Liver (tissue), 9 donors: ENCODE data around the gene KANSL2. TPM values are rescaled to one million over a fixed set of nuclear protein-coding genes. Genes with fewer than 3 reads are reported as not detected.

ENCODE experiments used
- DNase-seq: peaks from one replicate; pipeline ENCODE4 v3.0.0-alpha.2; 2017; ENCODE audit warnings: low spot score
- H3K27ac ChIP-seq, 2 donors: one replicate each; pipeline ENCODE4 v1.7.0; 2013; ENCODE audit warnings: inconsistent platforms in 2 of 2, low read length in 2 of 2, control low read depth in 1 of 2, low read depth in 1 of 2, mild to moderate bottlenecking in 1 of 2
- H3K27me3 ChIP-seq, 4 donors: one replicate each; pipeline versions ENCODE4 v1.6.1 to v1.7.0; 2013; ENCODE audit warnings: low read length in 3 of 4, inconsistent platforms in 1 of 4, mild to moderate bottlenecking in 1 of 4, moderate library complexity in 1 of 4; ENCODE audit not compliant: control insufficient read depth in 4 of 4, insufficient read depth in 4 of 4
- H3K36me3 ChIP-seq, 4 donors: one replicate each; pipeline versions ENCODE4 v1.6.1 to v1.7.0; 2013; ENCODE audit warnings: low read length in 3 of 4, mild to moderate bottlenecking in 3 of 4, low read depth in 1 of 4, moderate library complexity in 1 of 4; ENCODE audit not compliant: control insufficient read depth in 4 of 4, insufficient read depth in 3 of 4
- H3K4me1 ChIP-seq, 4 donors: one replicate each; pipeline versions ENCODE4 v1.6.1 to v1.7.0; 2013; ENCODE audit warnings: low read length in 3 of 4, mild to moderate bottlenecking in 3 of 4, moderate library complexity in 1 of 4; ENCODE audit not compliant: control insufficient read depth in 4 of 4, insufficient read depth in 4 of 4
- H3K4me3 ChIP-seq, 3 donors: one replicate each; pipeline versions ENCODE4 v1.6.1 to v1.7.0; 2013; ENCODE audit warnings: low read length in 3 of 3, control low read depth in 1 of 3, low read depth in 1 of 3, mild to moderate bottlenecking in 1 of 3
- H3K9ac ChIP-seq, 2 donors: one replicate each; pipeline ENCODE4 v1.7.0; 2013; ENCODE audit warnings: low read length in 2 of 2, mild to moderate bottlenecking in 2 of 2, moderate library complexity in 2 of 2, control low read depth in 1 of 2, low read depth in 1 of 2
- H3K9me3 ChIP-seq, 4 donors: one replicate each; pipeline versions ENCODE4 v1.6.1 to v1.7.0; 2013; ENCODE audit warnings: low read length in 3 of 4; ENCODE audit not compliant: control insufficient read depth in 4 of 4
- EGR1 ChIP-seq, 2 donors: IDR thresholded peaks; 2 replicates each; pipeline ENCODE4 v1.6.1; 2016 to 2018; ENCODE audit warnings: antibody characterized with exemption in 2 of 2, low read depth in 2 of 2
- FOXA1 ChIP-seq: IDR thresholded peaks from 2 replicates; pipeline ENCODE4 v1.6.1; 2016; ENCODE audit warnings: antibody characterized with exemption
- FOXA2 ChIP-seq: IDR thresholded peaks from 2 replicates; pipeline ENCODE4 v1.6.1; 2016; ENCODE audit warnings: antibody characterized with exemption
- GABPA ChIP-seq, 2 donors: IDR thresholded peaks in 1 of 2; conservative IDR thresholded peaks in 1 of 2; 2 replicates each; pipeline ENCODE4 v1.6.1; 2016; ENCODE audit warnings: antibody characterized with exemption in 2 of 2, mild to moderate bottlenecking in 1 of 2, moderate library complexity in 1 of 2
- HNF4A ChIP-seq, 2 donors: conservative IDR thresholded peaks; 2 replicates each; pipeline ENCODE4 v1.6.1; 2016; ENCODE audit warnings: antibody characterized with exemption in 2 of 2, mild to moderate bottlenecking in 2 of 2
- HNF4G ChIP-seq: IDR thresholded peaks from 2 replicates; pipeline ENCODE4 v1.6.1; 2016; ENCODE audit warnings: antibody characterized with exemption
- JUND ChIP-seq, 2 donors: IDR thresholded peaks; 2 replicates each; pipeline ENCODE4 v1.6.1; 2016; ENCODE audit warnings: antibody characterized with exemption in 2 of 2
- MAX ChIP-seq: IDR thresholded peaks from 2 replicates; pipeline ENCODE4 v1.6.1; 2016; ENCODE audit warnings: antibody characterized with exemption
- NR2F2 ChIP-seq: IDR thresholded peaks from 2 replicates; pipeline ENCODE4 v1.6.1; 2016; ENCODE audit warnings: antibody characterized with exemption
- RAD21 ChIP-seq, 2 donors: IDR thresholded peaks; 2 replicates each; pipeline ENCODE4 v1.6.1; 2016; ENCODE audit warnings: antibody characterized with exemption in 2 of 2, mild to moderate bottlenecking in 2 of 2
- REST ChIP-seq: IDR thresholded peaks from 2 replicates; pipeline ENCODE4 v1.6.1; 2016; ENCODE audit warnings: antibody characterized with exemption, mild to moderate bottlenecking
- RXRA ChIP-seq, 2 donors: IDR thresholded peaks; 2 replicates each; pipeline ENCODE4 v1.6.1; 2017 to 2018; ENCODE audit warnings: antibody characterized with exemption in 2 of 2, mild to moderate bottlenecking in 1 of 2
- SP1 ChIP-seq: IDR thresholded peaks from 2 replicates; pipeline ENCODE4 v1.6.1; 2018; ENCODE audit warnings: antibody characterized with exemption, mild to moderate bottlenecking
- TAF1 ChIP-seq: conservative IDR thresholded peaks from 2 replicates; pipeline ENCODE4 v1.6.1; 2016; ENCODE audit warnings: antibody characterized with exemption, mild to moderate bottlenecking
- YY1 ChIP-seq: IDR thresholded peaks from 2 replicates; pipeline ENCODE4 v1.6.1; 2016; ENCODE audit warnings: antibody characterized with exemption, mild to moderate bottlenecking
- ZBTB33 ChIP-seq: IDR thresholded peaks from 2 replicates; pipeline ENCODE4 v1.6.1; 2016; ENCODE audit warnings: antibody characterized with exemption
- polyA plus RNA-seq, 2 donors: library from polyadenylated mRNA; stranded (reverse) in 1 of 2; unstranded in 1 of 2; fragments of 200-250 nt in 1 of 2; fragments of >200 nt in 1 of 2; fragmentation: Nextera tagmentation in 1 of 2; extraction: Ambion mirVana in 1 of 2; gene quantifications; one replicate each; pipeline versions ENCODE4 v1.2.1 to v1.2.3, GENCODE V29; 2013 to 2015
- total RNA-seq, 2 donors: library from RNA; depleted of rRNA; stranded (reverse); fragments of >200 nt; gene quantifications; one replicate each; pipeline ENCODE4 v1.2.3, GENCODE V29; 2014
- TF ChIP-seq, protein P1 (sequence below): IDR thresholded peaks from 2 replicates; pipeline ENCODE4 v1.6.1; 2016; ENCODE audit warnings: antibody characterized with exemption
- TF ChIP-seq, protein P2 (sequence below): fragments of 150-350 bp; IDR thresholded peaks from 2 replicates; pipeline ENCODE4 v1.5.1; 2017; ENCODE audit warnings: improper control_type of control experiment, low read depth, low read length; ENCODE audit not compliant: missing input control
- donor health status: healthy.
- donor health status: healthy.
- donor health status: healthy.
- donor health status: healthy.
- donor health status: healthy.

Gene KANSL2
- total and polyA plus RNA-seq, 4 donors = 7.0 to 23.0 (median 14.8) TPM

DNA sequence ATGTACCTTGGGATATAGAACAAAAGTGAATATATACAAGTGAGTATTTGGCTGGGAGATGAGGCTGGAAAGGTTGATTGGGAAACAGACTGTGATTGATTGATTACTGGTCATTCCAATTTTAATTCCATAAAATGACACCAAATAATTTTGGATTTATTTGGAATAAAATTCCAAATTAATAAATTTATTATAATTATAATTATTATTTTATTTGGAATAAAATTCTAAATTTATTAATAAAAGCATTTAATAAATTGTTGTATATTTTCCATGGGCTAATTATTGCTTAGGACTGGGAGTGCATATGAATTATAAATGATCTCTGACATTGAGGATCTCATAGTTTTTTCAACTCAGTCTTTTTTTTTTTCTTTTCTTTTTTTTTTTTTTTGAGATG lies 51.7 kb downstream of the KANSL2 start:
- no peak for DNase-seq
- H3K27ac ChIP-seq = no peak overlapping the region
- no peak overlapping the region for H3K4me3 ChIP-seq
- H3K9me3 ChIP-seq = no peaks in the 10 kb centered on the region
- no peaks in the 10 kb centered on the region for H3K27me3 ChIP-seq
- no peak overlapping the region for H3K9ac ChIP-seq
- no peaks in the 10 kb centered on the region for H3K4me1 ChIP-seq
- TF ChIP-seq REST (no peak), GABPA (IDR thresholded peaks at IDR 0.05 in 1 of 2, conservative IDR thresholded peaks at IDR 0.05 in 1 of 2) (no peak), SP1 (no peak), JUND (IDR thresholded peaks at IDR 0.05) (no peak), HNF4A (conservative IDR thresholded peaks at IDR 0.05) (no peak), ZBTB33 (no peak), FOXA1 (no peak), TAF1 (no peak), RAD21 (IDR thresholded peaks at IDR 0.05) (no peak), HNF4G (no peak), FOXA2 (no peak), YY1 (no peak), NR2F2 (no peak), RXRA (IDR thresholded peaks at IDR 0.05) (no peak), MAX (no peak), EGR1 (IDR thresholded peaks at IDR 0.05; ENCODE audit: low read depth in 2 of 2) (no peak)
- TF ChIP-seq, protein P1, sequence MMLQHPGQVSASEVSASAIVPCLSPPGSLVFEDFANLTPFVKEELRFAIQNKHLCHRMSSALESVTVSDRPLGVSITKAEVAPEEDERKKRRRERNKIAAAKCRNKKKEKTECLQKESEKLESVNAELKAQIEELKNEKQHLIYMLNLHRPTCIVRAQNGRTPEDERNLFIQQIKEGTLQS = no peak
- TF ChIP-seq, protein P2, sequence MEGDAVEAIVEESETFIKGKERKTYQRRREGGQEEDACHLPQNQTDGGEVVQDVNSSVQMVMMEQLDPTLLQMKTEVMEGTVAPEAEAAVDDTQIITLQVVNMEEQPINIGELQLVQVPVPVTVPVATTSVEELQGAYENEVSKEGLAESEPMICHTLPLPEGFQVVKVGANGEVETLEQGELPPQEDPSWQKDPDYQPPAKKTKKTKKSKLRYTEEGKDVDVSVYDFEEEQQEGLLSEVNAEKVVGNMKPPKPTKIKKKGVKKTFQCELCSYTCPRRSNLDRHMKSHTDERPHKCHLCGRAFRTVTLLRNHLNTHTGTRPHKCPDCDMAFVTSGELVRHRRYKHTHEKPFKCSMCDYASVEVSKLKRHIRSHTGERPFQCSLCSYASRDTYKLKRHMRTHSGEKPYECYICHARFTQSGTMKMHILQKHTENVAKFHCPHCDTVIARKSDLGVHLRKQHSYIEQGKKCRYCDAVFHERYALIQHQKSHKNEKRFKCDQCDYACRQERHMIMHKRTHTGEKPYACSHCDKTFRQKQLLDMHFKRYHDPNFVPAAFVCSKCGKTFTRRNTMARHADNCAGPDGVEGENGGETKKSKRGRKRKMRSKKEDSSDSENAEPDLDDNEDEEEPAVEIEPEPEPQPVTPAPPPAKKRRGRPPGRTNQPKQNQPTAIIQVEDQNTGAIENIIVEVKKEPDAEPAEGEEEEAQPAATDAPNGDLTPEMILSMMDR = no peak
- no peaks in the 10 kb centered on the region for H3K36me3 ChIP-seq
